Measurements from ENCODE around the gene ZSCAN16.

ZSCAN16 gene

DNA sequence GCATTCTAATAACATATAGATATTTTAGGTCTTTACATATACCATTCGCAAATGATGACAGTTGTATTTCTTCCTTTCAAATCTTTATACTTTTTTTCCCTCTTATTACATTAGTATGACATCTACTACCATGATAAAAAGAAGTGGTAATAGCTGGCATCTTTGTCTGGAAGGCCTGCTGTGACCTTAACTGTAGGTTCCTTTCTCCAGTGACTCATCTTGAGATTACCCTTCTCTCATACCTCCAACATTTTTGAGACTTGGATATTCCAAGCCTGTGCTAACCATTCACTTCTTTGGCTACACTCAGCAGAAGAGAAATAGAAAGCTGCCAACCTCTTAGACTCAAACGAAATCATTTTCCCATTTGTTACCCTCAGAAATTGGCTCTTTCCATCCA is 47.6 kb downstream of the ZSCAN16 start:
- no peak for DNase-seq (ENCODE audit: low spot score)

DNA sequence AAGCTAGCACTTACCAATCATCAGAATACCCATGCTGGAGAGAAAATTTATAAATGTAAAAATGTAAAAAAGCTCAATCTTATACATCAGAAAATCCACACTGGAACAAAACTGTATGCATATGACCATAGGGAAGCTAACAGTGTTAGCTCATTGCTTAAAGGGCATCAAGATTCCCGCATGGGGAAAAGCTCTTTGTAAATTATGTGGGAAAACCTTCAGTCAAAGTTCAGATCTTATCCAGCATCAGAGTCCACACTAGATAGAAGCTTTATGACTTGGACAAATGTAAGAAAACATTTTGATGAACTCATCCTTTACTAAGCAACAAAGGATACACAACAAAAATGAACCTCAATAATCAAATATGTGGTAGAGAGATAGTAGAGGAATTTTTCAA is 52.0 kb downstream of the ZSCAN16 start:
- no peak for DNase-seq (ENCODE audit: low spot score)

Measured in AG08395 (cell line).